Adrenal gland (tissue), 12 donors: ENCODE results near the gene METTL8. TPM values are rescaled to one million over a fixed set of nuclear protein-coding genes. Genes with fewer than 3 reads are reported as not detected.

Experiments
- DNase-seq, 7 donors: peaks; one replicate each; pipeline ENCODE4 v3.0.0-alpha.2; 2019 to 2020
- H3K27ac ChIP-seq, 5 donors: fragments of 200-600 bp; sonication (generic) in 4 of 5; 1 replicate in 3 of 5; 2 replicates in 2 of 5; pipeline versions ENCODE4 v1.5.1 to v1.8.0; 2016 to 2020; ENCODE audit warnings: mild to moderate bottlenecking in 1 of 5
- H3K27me3 ChIP-seq: fragments of 200-600 bp; 2 replicates; pipeline ENCODE4 v1.8.0; 2021
- H3K36me3 ChIP-seq, 2 donors: fragments of 200-600 bp; replicated peaks in 1 of 2; 1 replicate in 1 of 2; 2 replicates in 1 of 2; pipeline versions ENCODE4 v1.5.1 to v1.8.0; 2018 to 2022
- H3K4me1 ChIP-seq, 2 donors: fragments of 200-600 bp; replicated peaks in 1 of 2; 1 replicate in 1 of 2; 2 replicates in 1 of 2; pipeline versions ENCODE4 v1.5.1 to v1.8.0; 2018 to 2021
- H3K4me3 ChIP-seq, 4 donors: fragments of 200-600 bp; sonication (generic) in 3 of 4; one replicate each; pipeline ENCODE4 v1.5.1; 2016 to 2018
- H3K9me3 ChIP-seq, 3 donors: fragments of 200-600 bp; sonication (generic) in 1 of 3; replicated peaks in 1 of 3; 1 replicate in 2 of 3; 2 replicates in 1 of 3; pipeline versions ENCODE4 v1.5.1 to v1.8.0; 2016 to 2021
- POLR2A ChIP-seq, 2 donors: fragments of 450-650 bp; IDR thresholded peaks; one replicate each; pipeline ENCODE4 v1.6.1; 2017; ENCODE audit warnings: antibody characterized with exemption in 2 of 2, mild to moderate bottlenecking in 2 of 2, moderate library complexity in 1 of 2
- WGBS, 4 donors: extraction: QIAGEN DNeasy Blood & Tissue Kit in 2 of 4; methylation state at CpG; one replicate each; pipeline versions ENCODE4 v1.1.5 to v1.1.7; 2013 to 2017; 5-methylcytosine and 5-hydroxymethylcytosine counted together
- intact Hi-C, 2 donors: fragments of 100-400 bp; cut with DNase I; formaldehyde crosslinking; loops; one replicate each; pipeline versions ENCODE4 v1.14.1 to v1.15.0; 2022 to 2023
- polyA plus RNA-seq, 3 donors: library from polyadenylated mRNA; stranded (reverse); fragments of 200-250 nt in 2 of 3; fragments of 350-450 nt in 1 of 3; fragmentation: Illumina TruSeq in 1 of 3; extraction: RNeasy Lipid Tissue Mini Kit (QIAGEN cat#74804) in 1 of 3; gene quantifications; one replicate each; pipeline ENCODE4 v1.2.3, GENCODE V29; 2013 to 2014
- total RNA-seq, 9 donors: library from RNA; depleted of rRNA in 4 of 9; stranded (reverse); fragments of >200 nt in 4 of 9; fragments of 120-200 nt in 1 of 9; fragmentation: NEBNext Ultra II Directional in 1 of 9; extraction: Animal tissue kit (Norgen Biotek cat#: 25700) in 1 of 9; gene quantifications; one replicate each; pipeline versions ENCODE4 v1.1.0 to v1.2.4, GENCODE V29; 2013 to 2023
- TF ChIP-seq, protein P1 (sequence below), 6 experiments: fragments of 450-650 bp in 4 of 6; fragments of 200-600 bp in 2 of 6; sonication (generic) in 1 of 6; IDR thresholded peaks; 1 replicate in 5 of 6; 2 replicates in 1 of 6; pipeline versions ENCODE4 v1.5.1 to v1.8.0; 2016 to 2021; ENCODE audit warnings: antibody characterized with exemption in 6 of 6, mild to moderate bottlenecking in 2 of 6, moderate library complexity in 1 of 6
- donor health status: healthy with polysubstance abuse.
- donor health status: Bipolar disorder and iron deficiency.
- donor health status: DM: yes; HTN: yes; CAD: no.
- donor health status: DM: no; HTN: no; CAD: no.
- donor health status: DM: no; HTN: no; CAD: no.
- donor health status: DM: yes; HTN: yes; CAD: no.

METTL8 gene
- total and polyA plus RNA-seq, 12 donors, result 3.3 to 37.5 (median 19.7) TPM

DNA sequence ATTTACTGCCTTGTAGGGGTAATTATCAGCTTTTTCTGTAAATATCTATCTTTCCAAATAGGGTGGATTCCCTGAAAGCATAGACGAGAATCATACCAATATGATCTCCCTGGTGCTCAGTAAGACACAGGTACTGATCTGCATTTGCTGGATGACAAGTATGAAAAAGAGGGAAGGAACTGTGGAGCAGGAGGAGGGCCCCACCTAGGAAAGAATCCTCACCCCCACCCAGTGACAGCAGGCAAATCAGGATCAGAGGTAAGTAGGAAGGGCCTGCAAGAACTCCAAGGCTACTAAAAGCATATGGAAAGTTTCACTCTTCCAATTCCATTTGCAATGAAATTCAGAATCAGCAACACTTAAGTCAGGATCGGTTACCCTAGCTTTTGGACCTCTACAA, 42.3 kb downstream of the METTL8 start:
- no peaks in the 10 kb centered on the region for H3K27me3 ChIP-seq
- DNase-seq, result no peak
- peaks cover 0 to 3% of the 10 kb centered on the region in 2 donors for H3K4me1 ChIP-seq
- H3K27ac ChIP-seq, result no peak overlapping the region
- H3K9me3 ChIP-seq, result no peaks in the 10 kb centered on the region
- H3K36me3 ChIP-seq, result no peaks in the 10 kb centered on the region
- H3K4me3 ChIP-seq, result no peak overlapping the region
- 81 to 92% (median 89%) methylated on average over 2 of the region's 2 CpGs for WGBS, 4 donors
- intact Hi-C loops, result no loop called here
- no peak for TF ChIP-seq POLR2A (IDR thresholded peaks at IDR 0.05)
- TF ChIP-seq, protein P1, sequence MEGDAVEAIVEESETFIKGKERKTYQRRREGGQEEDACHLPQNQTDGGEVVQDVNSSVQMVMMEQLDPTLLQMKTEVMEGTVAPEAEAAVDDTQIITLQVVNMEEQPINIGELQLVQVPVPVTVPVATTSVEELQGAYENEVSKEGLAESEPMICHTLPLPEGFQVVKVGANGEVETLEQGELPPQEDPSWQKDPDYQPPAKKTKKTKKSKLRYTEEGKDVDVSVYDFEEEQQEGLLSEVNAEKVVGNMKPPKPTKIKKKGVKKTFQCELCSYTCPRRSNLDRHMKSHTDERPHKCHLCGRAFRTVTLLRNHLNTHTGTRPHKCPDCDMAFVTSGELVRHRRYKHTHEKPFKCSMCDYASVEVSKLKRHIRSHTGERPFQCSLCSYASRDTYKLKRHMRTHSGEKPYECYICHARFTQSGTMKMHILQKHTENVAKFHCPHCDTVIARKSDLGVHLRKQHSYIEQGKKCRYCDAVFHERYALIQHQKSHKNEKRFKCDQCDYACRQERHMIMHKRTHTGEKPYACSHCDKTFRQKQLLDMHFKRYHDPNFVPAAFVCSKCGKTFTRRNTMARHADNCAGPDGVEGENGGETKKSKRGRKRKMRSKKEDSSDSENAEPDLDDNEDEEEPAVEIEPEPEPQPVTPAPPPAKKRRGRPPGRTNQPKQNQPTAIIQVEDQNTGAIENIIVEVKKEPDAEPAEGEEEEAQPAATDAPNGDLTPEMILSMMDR (IDR thresholded peaks at IDR 0.05), result no peak

DNA sequence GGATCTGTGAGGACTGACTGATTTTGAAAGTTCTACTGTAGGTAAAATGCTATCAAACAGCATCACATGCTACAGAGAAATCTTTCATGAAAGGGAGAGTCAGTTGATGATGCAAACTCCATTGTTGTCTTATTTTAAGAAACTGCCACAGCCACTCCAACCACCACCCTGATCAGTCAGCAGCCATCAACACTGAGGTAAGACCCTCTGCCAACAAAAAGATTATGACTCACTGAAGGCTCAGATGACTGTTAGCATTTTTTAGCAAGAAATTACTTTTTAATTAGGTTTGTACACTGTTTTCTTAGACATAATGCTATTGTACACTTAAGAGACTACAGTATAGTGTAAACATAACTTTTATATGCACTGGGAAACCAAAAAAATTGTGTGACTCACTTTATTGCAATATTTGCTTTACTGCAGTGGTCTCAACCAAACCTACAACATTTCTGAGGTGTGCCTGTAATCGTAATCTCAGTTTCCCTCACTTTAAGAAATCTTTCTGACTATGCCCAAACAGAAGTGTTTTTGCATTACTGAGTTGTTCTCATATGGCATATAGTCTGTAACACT, 42.8 kb downstream of the METTL8 start:
- intact Hi-C loops, result no loop called here
- 92 to 96% (median 95%) methylated on average over 1 of the region's 1 CpG for WGBS, 4 donors
- no peak overlapping the region for H3K4me3 ChIP-seq
- no peaks in the 10 kb centered on the region for H3K27me3 ChIP-seq
- no peaks in the 10 kb centered on the region for H3K36me3 ChIP-seq
- no peaks in the 10 kb centered on the region for H3K4me1 ChIP-seq
- no peak overlapping the region for H3K27ac ChIP-seq
- TF ChIP-seq, protein P1 (IDR thresholded peaks at IDR 0.05), result no peak
- TF ChIP-seq POLR2A (IDR thresholded peaks at IDR 0.05), result no peak
- DNase-seq, result no peak
- no peaks in the 10 kb centered on the region for H3K9me3 ChIP-seq

DNA sequence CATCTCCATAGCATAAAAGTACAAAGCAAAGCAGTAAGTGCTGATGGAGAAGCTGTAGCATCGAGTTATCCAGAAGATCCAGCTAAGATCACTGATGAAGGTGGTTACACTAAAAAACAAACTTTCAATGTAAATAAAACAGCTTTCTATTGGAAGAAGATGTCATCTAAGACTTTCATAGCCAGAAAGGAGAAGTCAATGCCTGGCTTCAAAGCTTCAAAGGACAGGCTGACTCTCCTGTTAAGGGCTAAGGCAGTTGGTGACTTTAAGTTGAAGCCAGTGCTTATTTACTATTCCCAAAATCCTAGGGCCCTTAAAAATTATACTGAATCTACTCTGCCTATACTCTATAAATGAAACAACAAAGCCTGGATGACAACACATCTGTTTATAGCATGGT, 44.0 kb downstream of the METTL8 start:
- intact Hi-C loops, result no loop called here
- Histone ChIP-seq H3K36me3 (no peaks in the 10 kb centered on the region), H3K27me3 (no peaks in the 10 kb centered on the region), H3K27ac (no peak overlapping the region), H3K4me3 (no peak overlapping the region), H3K4me1 (no peaks in the 10 kb centered on the region), H3K9me3 (no peaks in the 10 kb centered on the region)
- 90 to 100% (median 95%) methylated on average over 1 of the region's 1 CpG for WGBS, 4 donors
- no peak for DNase-seq
- TF ChIP-seq, protein P1 (IDR thresholded peaks at IDR 0.05), result no peak
- TF ChIP-seq POLR2A (IDR thresholded peaks at IDR 0.05), result no peak

DNA sequence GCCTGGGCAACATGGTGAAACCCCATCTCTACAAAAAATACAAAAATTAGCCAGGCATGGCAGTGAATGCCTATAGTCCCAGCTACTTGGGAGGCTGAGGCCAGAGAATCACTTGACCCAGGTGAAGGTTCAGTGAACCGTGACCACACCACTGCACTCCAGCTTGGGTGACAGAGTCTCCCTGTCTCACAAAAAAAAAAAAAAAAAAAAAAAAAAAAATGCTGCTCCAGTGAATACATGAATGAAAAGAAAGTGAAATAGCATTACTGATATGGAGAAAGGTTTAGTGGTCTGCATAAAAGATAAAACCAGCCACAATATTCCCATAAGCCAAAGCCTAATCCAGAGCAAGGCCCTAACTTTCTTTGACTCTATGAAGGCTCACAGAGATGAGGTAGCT, 44.5 kb downstream of the METTL8 start:
- H3K36me3 ChIP-seq, result no peaks in the 10 kb centered on the region
- TF ChIP-seq, protein P1 (IDR thresholded peaks at IDR 0.05), result no peak
- TF ChIP-seq POLR2A (IDR thresholded peaks at IDR 0.05), result no peak
- no peak overlapping the region for H3K4me3 ChIP-seq
- WGBS, 4 donors, result 97 to 100% (median 100%) methylated on average over 1 of the region's 1 CpG
- no peak for DNase-seq
- no peak overlapping the region for H3K27ac ChIP-seq
- H3K4me1 ChIP-seq, result no peaks in the 10 kb centered on the region
- intact Hi-C loops, result no loop called here
- no peaks in the 10 kb centered on the region for H3K27me3 ChIP-seq
- H3K9me3 ChIP-seq, result no peaks in the 10 kb centered on the region
